SK-N-MC (cell line): ENCODE data around the gene MESD.

Experiments
- EZH2 ChIP-seq: fragments of 200-600 bp; sonication (generic); IDR thresholded peaks from one replicate; pipeline ENCODE4 v1.6.1; 2017; ENCODE audit warnings: antibody characterized with exemption
- FOXP2 ChIP-seq: optimal IDR thresholded peaks from 2 replicates; pipeline ENCODE3; 2011; ENCODE audit warnings: mild to moderate bottlenecking, moderate library complexity; ENCODE audit not compliant: insufficient read depth; ENCODE audit errors: extremely low read length, control extremely low read depth
- POLR2AphosphoS5 ChIP-seq: IDR thresholded peaks from 2 replicates; pipeline ENCODE4 v1.6.1; 2012; ENCODE audit warnings: mild to moderate bottlenecking, low read depth, low read length, borderline replicate concordance

GRCh38 chr15:80945605-80946004 is 44.0 kb downstream of the MESD start:
- TF ChIP-seq EZH2 (no peak), POLR2AphosphoS5 (no peak), FOXP2 (no peak)
